MM.1S (cell line): ENCODE data around the gene ABHD12.

ENCODE experiments used
- EZH2 ChIP-seq: fragments of 300-600 bp; sonication (generic); optimal IDR thresholded peaks from 2 replicates; pipeline ENCODE3; 2017; ENCODE audit warnings: low read depth, mild to moderate bottlenecking, antibody characterized with exemption, low read length, mixed read lengths
- EZH2phosphoT487 ChIP-seq: fragments of 300-600 bp; sonication (generic); IDR thresholded peaks from 2 replicates; pipeline ENCODE4 v1.6.1; 2018; ENCODE audit warnings: antibody characterized with exemption, low read length
- TF ChIP-seq, protein P1 (sequence below): fragments of 300-600 bp; sonication (generic); IDR thresholded peaks from 2 replicates; pipeline ENCODE4 v1.5.1; 2016; ENCODE audit warnings: antibody characterized with exemption, low read length, mixed read lengths

DNA sequence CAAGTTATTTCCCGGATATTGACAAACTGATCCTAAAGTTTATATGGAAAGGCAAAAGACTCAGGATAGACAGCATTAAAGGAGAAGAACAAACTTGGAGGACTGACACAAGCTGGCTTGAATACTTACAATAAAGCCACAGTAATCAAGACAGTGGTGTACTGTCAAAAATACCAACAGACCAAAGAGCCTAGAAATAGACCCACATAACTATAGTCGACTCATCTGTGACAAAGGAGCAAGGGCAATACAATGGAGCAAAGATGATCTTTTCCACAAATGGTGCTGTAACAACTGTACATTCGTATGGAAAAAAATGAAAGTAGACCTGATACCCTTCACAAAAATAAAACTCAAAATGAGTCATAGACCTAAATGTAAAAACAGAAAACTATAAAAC lies 46.0 kb downstream of the ABHD12 start:
- TF ChIP-seq, protein P1, sequence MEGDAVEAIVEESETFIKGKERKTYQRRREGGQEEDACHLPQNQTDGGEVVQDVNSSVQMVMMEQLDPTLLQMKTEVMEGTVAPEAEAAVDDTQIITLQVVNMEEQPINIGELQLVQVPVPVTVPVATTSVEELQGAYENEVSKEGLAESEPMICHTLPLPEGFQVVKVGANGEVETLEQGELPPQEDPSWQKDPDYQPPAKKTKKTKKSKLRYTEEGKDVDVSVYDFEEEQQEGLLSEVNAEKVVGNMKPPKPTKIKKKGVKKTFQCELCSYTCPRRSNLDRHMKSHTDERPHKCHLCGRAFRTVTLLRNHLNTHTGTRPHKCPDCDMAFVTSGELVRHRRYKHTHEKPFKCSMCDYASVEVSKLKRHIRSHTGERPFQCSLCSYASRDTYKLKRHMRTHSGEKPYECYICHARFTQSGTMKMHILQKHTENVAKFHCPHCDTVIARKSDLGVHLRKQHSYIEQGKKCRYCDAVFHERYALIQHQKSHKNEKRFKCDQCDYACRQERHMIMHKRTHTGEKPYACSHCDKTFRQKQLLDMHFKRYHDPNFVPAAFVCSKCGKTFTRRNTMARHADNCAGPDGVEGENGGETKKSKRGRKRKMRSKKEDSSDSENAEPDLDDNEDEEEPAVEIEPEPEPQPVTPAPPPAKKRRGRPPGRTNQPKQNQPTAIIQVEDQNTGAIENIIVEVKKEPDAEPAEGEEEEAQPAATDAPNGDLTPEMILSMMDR: no peak
- no peak for TF ChIP-seq EZH2
- TF ChIP-seq EZH2phosphoT487: no peak
